ENCODE results near the gene ARHGAP26. TPM values are rescaled to one million over a fixed set of nuclear protein-coding genes. Genes with fewer than 3 reads are reported as not detected.
A peak's percentile ranks its signal among the peaks of the same experiment; 100 is the strongest.

The ARHGAP26 gene
- total RNA-seq, 1 donor from 2014 or later: 18.7 TPM

DNA sequence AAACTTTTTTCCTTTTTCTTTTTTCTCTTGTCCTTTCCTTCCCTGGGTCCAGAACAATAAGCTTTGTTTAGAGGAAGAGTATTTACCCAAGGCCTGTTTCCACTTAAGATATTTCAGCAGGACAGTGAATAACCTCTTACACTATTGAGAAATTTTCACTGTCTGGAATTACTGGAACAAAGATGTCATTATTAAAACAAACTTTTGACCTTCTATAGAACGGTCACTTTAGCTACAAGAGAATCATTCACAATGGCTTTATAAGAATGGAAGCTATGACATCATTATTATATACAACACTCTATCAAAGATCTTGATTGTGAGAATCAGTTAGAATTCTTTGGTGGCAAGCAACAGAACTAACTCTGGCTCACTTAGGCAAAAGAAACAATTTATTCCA is 22.0 kb upstream of the ARHGAP26 start:
- Mint-ChIP-seq H3K27me3 (no peaks in the 10 kb centered on the region), H3K27ac (no peak overlapping the region), H3K36me3 (no peaks in the 10 kb centered on the region), H3K9me3 (no peaks in the 10 kb centered on the region), H3K4me1 (ENCODE audit: unreplicated experiment) (peaks cover 15% of the 10 kb centered on the region), H3K4me3 (no peak overlapping the region)
- TF ChIP-seq, protein P1, sequence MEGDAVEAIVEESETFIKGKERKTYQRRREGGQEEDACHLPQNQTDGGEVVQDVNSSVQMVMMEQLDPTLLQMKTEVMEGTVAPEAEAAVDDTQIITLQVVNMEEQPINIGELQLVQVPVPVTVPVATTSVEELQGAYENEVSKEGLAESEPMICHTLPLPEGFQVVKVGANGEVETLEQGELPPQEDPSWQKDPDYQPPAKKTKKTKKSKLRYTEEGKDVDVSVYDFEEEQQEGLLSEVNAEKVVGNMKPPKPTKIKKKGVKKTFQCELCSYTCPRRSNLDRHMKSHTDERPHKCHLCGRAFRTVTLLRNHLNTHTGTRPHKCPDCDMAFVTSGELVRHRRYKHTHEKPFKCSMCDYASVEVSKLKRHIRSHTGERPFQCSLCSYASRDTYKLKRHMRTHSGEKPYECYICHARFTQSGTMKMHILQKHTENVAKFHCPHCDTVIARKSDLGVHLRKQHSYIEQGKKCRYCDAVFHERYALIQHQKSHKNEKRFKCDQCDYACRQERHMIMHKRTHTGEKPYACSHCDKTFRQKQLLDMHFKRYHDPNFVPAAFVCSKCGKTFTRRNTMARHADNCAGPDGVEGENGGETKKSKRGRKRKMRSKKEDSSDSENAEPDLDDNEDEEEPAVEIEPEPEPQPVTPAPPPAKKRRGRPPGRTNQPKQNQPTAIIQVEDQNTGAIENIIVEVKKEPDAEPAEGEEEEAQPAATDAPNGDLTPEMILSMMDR (conservative IDR thresholded peaks at IDR 0.05): no peak
- DNase-seq (ENCODE audit: extremely low spot score, unreplicated experiment): no peak

DNA sequence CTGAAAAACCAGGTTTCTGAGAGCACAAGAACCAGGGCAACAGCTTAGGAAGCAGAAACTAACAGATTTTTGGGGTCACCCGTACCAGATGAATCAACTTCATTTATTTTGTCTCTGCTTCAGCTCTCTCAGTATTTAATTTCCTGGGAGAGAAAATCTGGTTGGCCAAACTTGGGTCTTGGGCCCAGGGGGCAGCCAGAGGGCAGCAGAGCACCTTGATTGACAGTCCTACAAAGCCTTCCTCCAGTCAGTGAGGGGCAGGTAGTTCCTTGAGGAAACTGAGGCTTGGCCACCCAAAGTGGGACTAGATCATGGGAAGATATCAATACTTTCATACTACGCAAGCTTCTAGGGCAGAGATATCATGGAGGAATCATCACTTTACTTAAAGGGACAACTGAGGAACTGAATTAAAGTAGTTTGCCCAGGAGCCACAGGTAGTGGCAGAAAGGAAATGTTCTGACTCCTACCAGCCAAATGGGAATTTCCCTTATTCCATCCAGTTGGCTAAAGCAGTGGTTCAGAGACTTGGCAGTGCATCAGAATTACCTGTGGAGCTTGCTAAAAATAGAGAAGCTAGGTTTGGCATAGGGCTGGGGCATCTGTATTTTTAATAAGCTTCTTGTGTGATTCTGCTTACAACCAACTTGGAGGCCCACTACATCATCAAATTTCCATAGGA is 21.5 kb upstream of the ARHGAP26 start:
- Mint-ChIP-seq H3K27ac (no peak overlapping the region), H3K4me3 (no peak overlapping the region), H3K9me3 (no peaks in the 10 kb centered on the region), H3K27me3 (no peaks in the 10 kb centered on the region), H3K4me1 (ENCODE audit: unreplicated experiment) (peaks cover 19% of the 10 kb centered on the region), H3K36me3 (no peaks in the 10 kb centered on the region)
- no peak for DNase-seq (ENCODE audit: extremely low spot score, unreplicated experiment)
- TF ChIP-seq, protein P1 (conservative IDR thresholded peaks at IDR 0.05): peak; percentile 53

DNA sequence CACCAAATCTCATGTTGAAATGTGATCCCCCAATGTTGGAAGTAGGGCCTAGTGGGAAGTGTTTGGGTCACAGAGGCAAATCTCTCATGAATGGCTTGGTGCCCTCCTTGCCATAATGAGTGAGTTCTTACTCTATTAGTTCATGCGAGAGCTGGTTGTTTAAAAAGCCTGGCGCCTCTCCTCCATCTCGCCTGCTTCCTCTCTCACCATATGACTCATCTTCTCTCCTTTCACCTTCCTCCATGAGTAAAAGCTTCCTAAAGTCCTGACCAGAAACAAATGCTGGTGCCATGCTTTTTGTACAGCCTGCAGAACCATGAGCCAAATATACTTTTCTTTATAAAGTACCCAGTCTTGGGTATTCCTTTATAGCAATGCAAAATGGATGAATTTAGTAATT is 20.9 kb upstream of the ARHGAP26 start:
- no peak for DNase-seq (ENCODE audit: extremely low spot score, unreplicated experiment)
- H3K27me3 Mint-ChIP-seq: no peaks in the 10 kb centered on the region
- TF ChIP-seq, protein P1 (conservative IDR thresholded peaks at IDR 0.05): no peak
- H3K4me3 Mint-ChIP-seq: no peak overlapping the region
- H3K27ac Mint-ChIP-seq: no peak overlapping the region
- no peaks in the 10 kb centered on the region for H3K36me3 Mint-ChIP-seq
- no peaks in the 10 kb centered on the region for H3K9me3 Mint-ChIP-seq
- peaks cover 15% of the 10 kb centered on the region for H3K4me1 Mint-ChIP-seq (ENCODE audit: unreplicated experiment)

DNA sequence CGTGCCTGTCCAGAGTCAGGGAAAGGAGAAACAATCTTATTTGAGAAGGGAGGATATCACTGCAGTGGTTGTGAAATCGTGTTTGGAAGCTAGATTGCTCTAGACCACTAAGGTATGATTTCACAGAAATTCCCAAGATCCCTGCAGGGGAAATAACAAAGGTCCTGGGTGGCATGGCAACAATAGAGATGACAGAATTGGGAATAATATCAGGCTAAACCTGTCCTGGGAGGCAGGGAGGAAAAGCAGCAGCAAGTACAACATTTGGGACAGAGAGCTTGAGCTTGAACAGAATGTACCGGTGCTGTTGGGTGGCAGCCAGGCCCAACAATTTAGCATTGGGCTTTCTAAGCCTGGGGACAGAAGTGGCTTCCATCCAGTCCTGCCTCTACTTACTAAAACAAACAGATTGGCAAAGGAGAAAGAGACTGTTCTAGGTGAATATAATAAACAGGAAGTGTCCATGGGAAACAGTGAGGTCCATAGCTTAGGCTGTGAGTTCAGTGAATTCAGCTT is 17.0 kb upstream of the ARHGAP26 start:
- no peak overlapping the region for H3K4me3 Mint-ChIP-seq
- no peaks in the 10 kb centered on the region for H3K9me3 Mint-ChIP-seq
- DNase-seq (ENCODE audit: extremely low spot score, unreplicated experiment): no peak
- no peaks in the 10 kb centered on the region for H3K36me3 Mint-ChIP-seq
- peaks cover 15% of the 10 kb centered on the region for H3K4me1 Mint-ChIP-seq (ENCODE audit: unreplicated experiment)
- peaks cover 12% of the 10 kb centered on the region for H3K27me3 Mint-ChIP-seq
- H3K27ac Mint-ChIP-seq: no peak overlapping the region
- TF ChIP-seq, protein P1 (conservative IDR thresholded peaks at IDR 0.05): no peak

DNA sequence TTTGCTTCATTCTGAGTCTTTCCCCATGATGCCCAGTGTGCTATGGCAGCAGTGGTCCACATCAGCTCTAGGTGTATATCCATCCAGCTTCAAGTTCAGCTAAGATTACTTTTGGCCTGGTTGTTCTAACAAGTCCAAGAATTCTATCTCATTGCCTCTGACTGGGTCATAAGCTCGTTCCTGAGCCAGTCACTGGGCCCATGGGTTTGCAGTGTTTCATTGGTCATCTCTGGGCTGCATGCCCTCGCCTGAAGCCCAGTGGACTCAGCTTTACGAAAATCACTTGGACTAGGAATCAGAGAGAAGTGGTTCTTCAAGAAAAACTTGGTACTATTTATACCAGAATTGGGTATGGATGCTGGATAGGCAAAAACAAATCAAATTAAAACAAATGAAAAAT is 16.1 kb upstream of the ARHGAP26 start:
- Mint-ChIP-seq H3K27ac (no peak overlapping the region), H3K4me1 (ENCODE audit: unreplicated experiment) (peaks cover 15% of the 10 kb centered on the region), H3K36me3 (no peaks in the 10 kb centered on the region), H3K27me3 (peaks cover 14% of the 10 kb centered on the region), H3K9me3 (no peaks in the 10 kb centered on the region), H3K4me3 (no peak overlapping the region)
- DNase-seq (ENCODE audit: extremely low spot score, unreplicated experiment): no peak
- TF ChIP-seq, protein P1 (conservative IDR thresholded peaks at IDR 0.05): no peak

Data from type B pancreatic cell (in vitro differentiated cells).